Lower leg skin (tissue), 3 donors: ENCODE measurements around the gene PGLYRP1.

Experiments used
- CTCF ChIP-seq, 3 donors: fragments of 450-650 bp; IDR thresholded peaks; one replicate each; pipeline ENCODE4 v1.5.1; 2016; ENCODE audit warnings: antibody characterized with exemption in 3 of 3, mild to moderate bottlenecking in 3 of 3, moderate library complexity in 2 of 3
- POLR2A ChIP-seq, 2 donors: fragments of 450-650 bp; IDR thresholded peaks; one replicate each; pipeline ENCODE4 v1.6.1; 2016 to 2017; ENCODE audit warnings: antibody characterized with exemption in 2 of 2, mild to moderate bottlenecking in 1 of 2, moderate library complexity in 1 of 2

GRCh38 chr19:46067691-46068090 is 44.8 kb upstream of the PGLYRP1 start:
- TF ChIP-seq CTCF (IDR thresholded peaks at IDR 0.05) (no peak), POLR2A (IDR thresholded peaks at IDR 0.05) (no peak)
